ENCODE data around the gene NR4A2. TPM values are rescaled to one million over a fixed set of nuclear protein-coding genes. Genes with fewer than 3 reads are reported as not detected.
A peak's percentile ranks its signal among the peaks of the same experiment; 100 is the strongest.

The NR4A2 gene
- total and polyA plus RNA-seq, 12 donors, result 1.1 to 31.2 (median 5.3) TPM

GRCh38 chr2:156346731-156347130, 14.2 kb upstream of the NR4A2 start:
- WGBS, 2 donors, result 66% methylated on average over 4 of the region's 4 CpGs
- Histone ChIP-seq H3K4me1 (peaks cover 0 to 14% (median 0%) of the 10 kb centered on the region in 9 donors), H3K27me3 (no peaks in the 10 kb centered on the region), H3K27ac (no peak overlapping the region), H3K36me3 (no peaks in the 10 kb centered on the region), H3K9me3 (no peaks in the 10 kb centered on the region), H3K4me3 (no peak overlapping the region)
- ATAC-seq (no peak), DNase-seq (no peak)
- TF ChIP-seq CTCF (IDR thresholded peaks at IDR 0.05), result no peak
- intact Hi-C loops (cut with DNase I), result loop anchor here in 5 of 10 donors (10.0 kb wide), 4 partner anchors 48 to 218 kb away; partner anchors contain the start of gene GPD2 (in 1 of the 5)

GRCh38 chr2:156345582-156345981, 13.1 kb upstream of the NR4A2 start:
- no peak for ATAC-seq
- no peak for TF ChIP-seq CTCF (IDR thresholded peaks at IDR 0.05)
- peaks cover 0 to 21% (median 8%) of the 10 kb centered on the region in 9 donors for H3K4me1 ChIP-seq
- H3K27ac ChIP-seq, result no peak overlapping the region
- no peaks in the 10 kb centered on the region for H3K36me3 ChIP-seq
- H3K9me3 ChIP-seq, result no peaks in the 10 kb centered on the region
- H3K27me3 ChIP-seq, result no peaks in the 10 kb centered on the region
- 91 to 93% methylated on average over 3 of the region's 3 CpGs for WGBS, 2 donors
- no peak overlapping the region for H3K4me3 ChIP-seq
- no peak for DNase-seq
- intact Hi-C loops (cut with DNase I), result loop anchor here in 5 of 10 donors (10.0 kb wide), 4 partner anchors 49 to 219 kb away; partner anchors contain the start of gene GPD2 (in 1 of the 5)

- Histone ChIP-seq H3K27ac (peak overlapping the region in 2 of 10 donors; percentile 99 to 100), H3K9me3 (no peaks in the 10 kb centered on the region), H3K4me3 (no peak overlapping the region), H3K27me3 (no peaks in the 10 kb centered on the region), H3K4me1 (peaks cover 0 to 37% (median 22%) of the 10 kb centered on the region in 9 donors), H3K36me3 (no peaks in the 10 kb centered on the region)
- WGBS, 2 donors, result 62 to 64% methylated on average over 2 of the region's 2 CpGs
- ATAC-seq (no peak), DNase-seq (no peak)
- intact Hi-C loops (cut with DNase I), result loop anchor here in 8 of 10 donors (2.0 to 10.0 kb wide), 10 partner anchors 51 to 248 kb away; partner anchors contain the start of gene GPD2 (in 5 of the 8)
- no peak for TF ChIP-seq CTCF (IDR thresholded peaks at IDR 0.05)
Measured at GRCh38 chr2:156343940-156344301, 11.4 kb upstream of the NR4A2 start.

GRCh38 chr2:156343096-156343939, 10.8 kb upstream of the NR4A2 start:
- no peak for TF ChIP-seq CTCF (IDR thresholded peaks at IDR 0.05)
- no peak for ATAC-seq
- H3K27ac ChIP-seq, result peak overlapping the region; percentile 99 to 100 (median 100)
- no peaks in the 10 kb centered on the region for H3K27me3 ChIP-seq
- 45 to 48% methylated on average over 6 of the region's 6 CpGs for WGBS, 2 donors
- H3K4me3 ChIP-seq, result peak overlapping the region in 9 of 10 donors; percentile 70 to 96 (median 88)
- peaks cover 0 to 43% (median 27%) of the 10 kb centered on the region in 9 donors for H3K4me1 ChIP-seq
- H3K9me3 ChIP-seq, result no peaks in the 10 kb centered on the region
- intact Hi-C loops (cut with DNase I), result loop anchor here in 8 of 10 donors (2.0 to 10.0 kb wide), 10 partner anchors 51 to 249 kb away; partner anchors contain the start of gene GPD2 (in 5 of the 8)
- H3K36me3 ChIP-seq, result no peaks in the 10 kb centered on the region
- no peak for DNase-seq
